HepG2 (cell line): ENCODE measurements around the gene WNK2. TPM values are rescaled to one million over a fixed set of nuclear protein-coding genes. Genes with fewer than 3 reads are reported as not detected.

Source experiments
- ATAC-seq: fragments of 200-7000 bp; cut with Tn5 transposase; 3 replicates; pipeline ENCODE4 v1.9.1; 2020; ENCODE audit warnings: mild to moderate bottlenecking, moderate library complexity
- BruUV-seq: library from RNA; stranded (reverse); fragments of 400-500 nt; replicated peaks from 2 replicates; lab custom pipeline; 2021; lab: Mats Ljungman, UMichigan
- CTCF ChIA-PET: fragments of 300-600 bp; formaldehyde crosslinking; extraction: SDS; loops from one replicate; lab custom pipeline; 2021; ENCODE audit warnings: low total read pairs, inconsistent platforms, low intra/inter-chr PET ratio; lab: Yijun Ruan, JAX
- POLR2A ChIA-PET: fragments of 350-600 bp; sonication (Branson Sonifier 250); formaldehyde crosslinking; loops from one replicate; lab custom pipeline; 2020; ENCODE audit warnings: antibody characterized with exemption, inconsistent platforms; lab: Yijun Ruan, JAX
- DNase-seq: peaks from one replicate; pipeline ENCODE4 v3.0.0-alpha.2; 2015; ENCODE audit warnings: low spot score
- FAIRE-seq: peaks from 3 replicates; lab custom pipeline; 2011; peaks lifted over from hg19 to GRCh38; lab: Jason Lieb, UNC
- H2AFZ ChIP-seq: one replicate; pipeline ENCODE4 v1.6.1; 2011; ENCODE audit warnings: low read length, inconsistent platforms
- H3K27ac ChIP-seq: fragments of 300-600 bp; 3 replicates; pipeline ENCODE4 v1.8.0; 2011; ENCODE audit warnings: mixed run types, mild to moderate bottlenecking, mixed read lengths, low read length, inconsistent platforms; ENCODE audit not compliant: insufficient read depth; ENCODE audit errors: extremely low read length
- H3K27me3 ChIP-seq, 2 experiments: fragments of 200-600 bp in 1 of 2; 2 replicates in 1 of 2; 3 replicates in 1 of 2; pipeline versions ENCODE4 v1.6.0 to v1.8.0; 2011; ENCODE audit warnings: low read length in 2 of 2, mild to moderate bottlenecking in 2 of 2, moderate library complexity in 2 of 2, inconsistent platforms in 1 of 2; ENCODE audit not compliant: insufficient read depth in 2 of 2, control insufficient read depth in 1 of 2
- H3K36me3 ChIP-seq, 2 experiments: fragments of 200-600 bp in 1 of 2; replicated peaks in 1 of 2; 2 replicates in 1 of 2; 3 replicates in 1 of 2; pipeline versions ENCODE4 v1.5.1 to v1.8.0; 2011; ENCODE audit warnings: low read length in 2 of 2, inconsistent platforms in 1 of 2; ENCODE audit not compliant: insufficient read depth in 2 of 2, control insufficient read depth in 1 of 2
- H3K4me1 ChIP-seq: 2 replicates; pipeline ENCODE4 v1.5.1; 2012; ENCODE audit warnings: low read length, inconsistent platforms; ENCODE audit not compliant: insufficient read depth
- H3K4me2 ChIP-seq: 2 replicates; pipeline ENCODE4 v1.6.0; 2011; ENCODE audit warnings: low read depth, low read length, inconsistent platforms
- H3K4me3 ChIP-seq, 3 experiments: fragments of 200-600 bp in 1 of 3; sonication (generic), shearing (Covaris generic) in 1 of 3; replicated peaks in 1 of 3; 2 replicates each; pipeline ENCODE4 v1.5.1; 2011 to 2016; ENCODE audit warnings: low read length in 3 of 3, inconsistent platforms in 2 of 3, low read depth in 2 of 3, mild to moderate bottlenecking in 2 of 3, control low read depth in 1 of 3, mixed read lengths in 1 of 3; ENCODE audit not compliant: insufficient read depth in 1 of 3
- H3K79me2 ChIP-seq: one replicate; pipeline ENCODE4 v1.6.1; 2011; ENCODE audit warnings: low read length, inconsistent platforms; ENCODE audit not compliant: insufficient read depth
- H3K9ac ChIP-seq: 2 replicates; pipeline ENCODE4 v1.6.0; 2011; ENCODE audit warnings: mild to moderate bottlenecking, low read depth, low read length, inconsistent platforms; ENCODE audit not compliant: insufficient read depth
- H3K9me3 ChIP-seq: 2 replicates; pipeline ENCODE4 v1.5.1; 2012; ENCODE audit warnings: mild to moderate bottlenecking, low read length
- H4K20me1 ChIP-seq: 2 replicates; pipeline ENCODE4 v1.6.0; 2011; ENCODE audit warnings: inconsistent platforms, mild to moderate bottlenecking, low read length, moderate library complexity; ENCODE audit not compliant: insufficient read depth
- DNMT3B ChIP-seq: conservative IDR thresholded peaks from 2 replicates; pipeline ENCODE4 v1.6.1; 2016; ENCODE audit warnings: missing biosample characterization, control low read depth
- E2F1 ChIP-seq: sonication (generic); formaldehyde crosslinking; IDR thresholded peaks from 2 replicates; pipeline ENCODE4 v1.5.0; 2020; ENCODE audit warnings: missing genetic modification reagents
- HNRNPUL1 ChIP-seq: fragments of 200-400 bp; formaldehyde crosslinking; IDR thresholded peaks from 2 replicates; pipeline ENCODE4 v1.6.1; 2017; ENCODE audit warnings: low read depth, mild to moderate bottlenecking, low read length, moderate library complexity
- MTA1 ChIP-seq: sonication (generic); formaldehyde crosslinking; IDR thresholded peaks from 2 replicates; pipeline ENCODE4 v1.4.0; 2020; ENCODE audit warnings: missing genetic modification reagents, mild to moderate bottlenecking, borderline replicate concordance
- NPAS2 ChIP-seq: sonication (generic); formaldehyde crosslinking; IDR thresholded peaks from 2 replicates; pipeline ENCODE4 v1.8.0; 2022; ENCODE audit warnings: mild to moderate bottlenecking, missing genetic modification reagents, borderline replicate concordance
- ONECUT2 ChIP-seq: sonication (generic); formaldehyde crosslinking; IDR thresholded peaks from 2 replicates; pipeline ENCODE4 v1.4.0; 2020; ENCODE audit warnings: missing genetic modification reagents
- PLSCR1 ChIP-seq: sonication (generic); formaldehyde crosslinking; IDR thresholded peaks from 2 replicates; pipeline ENCODE4 v1.5.0; 2020; ENCODE audit warnings: missing genetic modification reagents, mild to moderate bottlenecking, borderline replicate concordance
- RXRB ChIP-seq: IDR thresholded peaks from 2 replicates; pipeline ENCODE4 v1.6.1; 2016; ENCODE audit warnings: borderline replicate concordance, missing genetic modification reagents, missing compliant biosample characterization
- SETDB1 ChIP-seq: sonication (generic); formaldehyde crosslinking; IDR thresholded peaks from 2 replicates; pipeline ENCODE4 v1.5.1; 2020; ENCODE audit warnings: missing genetic modification reagents, mild to moderate bottlenecking, borderline replicate concordance
- SRY ChIP-seq: sonication (generic); formaldehyde crosslinking; IDR thresholded peaks from 2 replicates; pipeline ENCODE4 v1.8.0; 2022; ENCODE audit warnings: mild to moderate bottlenecking, missing genetic modification reagents
- SSRP1 ChIP-seq: IDR thresholded peaks from 2 replicates; pipeline ENCODE4 v1.6.1; 2016; ENCODE audit warnings: control low read depth
- ZBTB10 ChIP-seq: sonication (generic); formaldehyde crosslinking; IDR thresholded peaks from 2 replicates; pipeline ENCODE4 v1.4.0; 2020; ENCODE audit warnings: missing genetic modification reagents, borderline replicate concordance
- ZMAT3 ChIP-seq: sonication (generic); formaldehyde crosslinking; conservative IDR thresholded peaks from 2 replicates; pipeline ENCODE4 v1.7.0; 2021; ENCODE audit warnings: missing genetic modification reagents
- ZNF382 ChIP-seq: sonication (generic); formaldehyde crosslinking; IDR thresholded peaks from 2 replicates; pipeline ENCODE4 v1.5.0; 2020; ENCODE audit warnings: missing genetic modification reagents, mild to moderate bottlenecking, borderline replicate concordance
- ZNF546 ChIP-seq: sonication (generic); formaldehyde crosslinking; conservative IDR thresholded peaks from 2 replicates; pipeline ENCODE4 v1.8.1; 2023; ENCODE audit warnings: mild to moderate bottlenecking, missing genetic modification reagents
- ZNF570 ChIP-seq: sonication (generic); formaldehyde crosslinking; IDR thresholded peaks from 2 replicates; pipeline ENCODE4 v1.4.0; 2020; ENCODE audit warnings: mild to moderate bottlenecking, missing genetic modification reagents, borderline replicate concordance
- WGBS: methylation state at CpG from one replicate; pipeline ENCODE4 v1.1.6; 2017; ENCODE audit warnings: low lambda C conversion rate; 5-methylcytosine and 5-hydroxymethylcytosine counted together
- in situ Hi-C: cut with HindIII; loops from 2 replicates; pipeline ENCODE4 v1.10.0; 2017; ENCODE audit warnings: low pct_unique_long_range_greater_than_20kb; ENCODE audit not compliant: extremely low pct_ligation_motif_present
- intact Hi-C: fragments of 100-400 bp; cut with micrococcal nuclease; formaldehyde crosslinking; loops from one replicate; pipeline ENCODE4 v1.10.0; 2022; ENCODE audit not compliant: unreplicated experiment
- polyA plus RNA-seq, 8 experiments: library from polyadenylated mRNA; depleted of rRNA in 3 of 8; stranded (reverse) in 7 of 8; unstranded in 1 of 8; fragments of >200 nt; fragmentation: Illumina TruSeq in 4 of 8; extraction: Trizol in 4 of 8; gene quantifications; 2 replicates each; pipeline versions ENCODE4 v1.2.1 to v1.2.3, GENCODE V29; 2011 to 2016; ENCODE audit warnings: low read depth in 4 of 8, missing spikeins in 1 of 8, mixed read lengths in 1 of 8; ENCODE audit not compliant: insufficient read depth in 1 of 8
- total RNA-seq, 5 experiments: library from RNA; depleted of rRNA; stranded (reverse); fragments of >200 nt; fragmentation: Illumina TruSeq; extraction: Trizol; gene quantifications; 2 replicates each; pipeline ENCODE4 v1.2.3, GENCODE V29; 2016; ENCODE audit warnings: low read depth in 1 of 5
- TF ChIP-seq, protein P1 (sequence below): sonication (generic); formaldehyde crosslinking; IDR thresholded peaks from 2 replicates; pipeline ENCODE4 v1.4.0; 2020; ENCODE audit warnings: mild to moderate bottlenecking, missing genetic modification reagents, borderline replicate concordance
- TF ChIP-seq, protein P2 (sequence below): IDR thresholded peaks from 2 replicates; pipeline ENCODE4 v1.6.1; 2016

The WNK2 gene
- total and polyA plus RNA-seq, 2 of the 13 experiments (the other 11 are each of a cell fraction or from before 2014, with no cell fraction given), result 10.5 to 12.0 TPM

DNA sequence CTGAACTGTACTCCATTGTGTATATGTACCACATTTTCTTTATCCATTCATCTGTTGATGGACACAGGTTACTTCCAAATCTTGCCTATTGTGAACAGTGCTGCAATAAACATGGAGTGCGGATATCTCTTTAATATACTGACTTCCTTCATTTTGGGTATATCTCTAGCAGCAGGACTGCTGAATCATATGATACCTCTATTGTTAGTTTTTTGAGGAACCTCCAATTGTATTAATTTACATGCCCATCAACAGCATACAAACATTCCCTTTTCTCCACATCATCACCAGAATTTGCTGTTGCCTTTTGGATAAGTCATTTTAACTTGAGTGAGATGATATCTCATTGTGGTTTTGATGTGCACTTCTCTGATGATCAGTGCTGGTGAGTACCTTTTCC is 185.7 kb downstream of the WNK2 start:
- no peaks in the 10 kb centered on the region for H3K4me1 ChIP-seq
- ChIA-PET CTCF (no interaction called here), POLR2A (no interaction called here)
- no peak overlapping the region for H2AFZ ChIP-seq
- no peak for FAIRE-seq
- no peaks in the 10 kb centered on the region for H3K36me3 ChIP-seq
- no peak overlapping the region for H3K9ac ChIP-seq
- no peaks in the 10 kb centered on the region for H3K79me2 ChIP-seq
- H4K20me1 ChIP-seq, result no peaks in the 10 kb centered on the region
- H3K4me2 ChIP-seq, result no peak overlapping the region
- intact Hi-C loops (no loop called here), in situ Hi-C loops (no loop called here)
- peaks cover 0 to 7% of the 10 kb centered on the region in 2 experiments; a peak in 2 of 5 replicates for H3K27me3 ChIP-seq
- ATAC-seq, result no peak
- H3K9me3 ChIP-seq, result no peaks in the 10 kb centered on the region
- WGBS, result 93% methylated on average over 1 of the region's 1 CpG
- no TSS peak for BruUV-seq
- no peak overlapping the region for H3K4me3 ChIP-seq
- DNase-seq, result no peak
- no peak overlapping the region for H3K27ac ChIP-seq
- TF ChIP-seq, protein P1, sequence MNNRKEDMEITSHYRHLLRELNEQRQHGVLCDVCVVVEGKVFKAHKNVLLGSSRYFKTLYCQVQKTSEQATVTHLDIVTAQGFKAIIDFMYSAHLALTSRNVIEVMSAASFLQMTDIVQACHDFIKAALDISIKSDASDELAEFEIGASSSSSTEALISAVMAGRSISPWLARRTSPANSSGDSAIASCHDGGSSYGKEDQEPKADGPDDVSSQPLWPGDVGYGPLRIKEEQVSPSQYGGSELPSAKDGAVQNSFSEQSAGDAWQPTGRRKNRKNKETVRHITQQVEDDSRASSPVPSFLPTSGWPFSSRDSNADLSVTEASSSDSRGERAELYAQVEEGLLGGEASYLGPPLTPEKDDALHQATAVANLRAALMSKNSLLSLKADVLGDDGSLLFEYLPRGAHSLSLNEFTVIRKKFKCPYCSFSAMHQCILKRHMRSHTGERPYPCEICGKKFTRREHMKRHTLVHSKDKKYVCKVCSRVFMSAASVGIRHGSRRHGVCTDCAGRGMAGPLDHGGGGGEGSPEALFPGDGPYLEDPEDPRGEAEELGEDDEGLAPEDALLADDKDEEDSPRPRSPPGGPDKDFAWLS (CRISPR knock-in tag), result no peak
- TF ChIP-seq E2F1 (CRISPR knock-in tag) (no peak), RXRB (no peak), NPAS2 (CRISPR knock-in tag) (no peak), ZNF570 (CRISPR knock-in tag) (no peak), ONECUT2 (CRISPR knock-in tag) (no peak), ZNF546 (CRISPR knock-in tag) (no peak), SSRP1 (no peak), DNMT3B (CRISPR knock-in tag) (no peak), SETDB1 (no peak), MTA1 (no peak), ZNF382 (CRISPR knock-in tag) (no peak), ZBTB10 (CRISPR knock-in tag) (no peak), ZMAT3 (CRISPR knock-in tag) (no peak), HNRNPUL1 (no peak), PLSCR1 (CRISPR knock-in tag) (no peak), SRY (CRISPR knock-in tag) (no peak)
- TF ChIP-seq, protein P2, sequence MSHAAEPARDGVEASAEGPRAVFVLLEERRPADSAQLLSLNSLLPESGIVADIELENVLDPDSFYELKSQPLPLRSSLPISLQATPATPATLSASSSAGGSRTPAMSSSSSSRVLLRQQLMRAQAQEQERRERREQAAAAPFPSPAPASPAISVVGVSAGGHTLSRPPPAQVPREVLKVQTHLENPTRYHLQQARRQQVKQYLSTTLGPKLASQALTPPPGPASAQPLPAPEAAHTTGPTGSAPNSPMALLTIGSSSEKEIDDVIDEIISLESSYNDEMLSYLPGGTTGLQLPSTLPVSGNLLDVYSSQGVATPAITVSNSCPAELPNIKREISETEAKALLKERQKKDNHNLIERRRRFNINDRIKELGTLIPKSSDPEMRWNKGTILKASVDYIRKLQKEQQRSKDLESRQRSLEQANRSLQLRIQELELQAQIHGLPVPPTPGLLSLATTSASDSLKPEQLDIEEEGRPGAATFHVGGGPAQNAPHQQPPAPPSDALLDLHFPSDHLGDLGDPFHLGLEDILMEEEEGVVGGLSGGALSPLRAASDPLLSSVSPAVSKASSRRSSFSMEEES, result no peak
